A549 (cell line): ENCODE measurements around the gene GATA6. TPM values are rescaled to one million over a fixed set of nuclear protein-coding genes. Genes with fewer than 3 reads are reported as not detected.

ENCODE experiments used
- ATAC-seq, 2 experiments: fragments of 200-7000 bp in 1 of 2; fragments of >200 bp in 1 of 2; cut with Nextera tagmentation in 1 of 2; cut with Tn5 transposase in 1 of 2; 3 replicates each; pipeline versions ENCODE4 v1.8.0 to v1.9.1; 2018 to 2020; ENCODE audit warnings: mild to moderate bottlenecking in 1 of 2, moderate library complexity in 1 of 2
- CTCF ChIA-PET: fragments of 300-600 bp; sonication (Branson Sonifier 250); formaldehyde crosslinking; extraction: SDS; loops from one replicate; lab custom pipeline; 2021; ENCODE audit warnings: antibody characterized with exemption, inconsistent platforms; lab: Yijun Ruan, JAX
- POLR2A ChIA-PET: fragments of 350-600 bp; formaldehyde crosslinking; extraction: SDS; loops from one replicate; lab custom pipeline; 2021; ENCODE audit warnings: antibody characterized with exemption, inconsistent platforms; lab: Yijun Ruan, JAX
- DNase-seq, 2 experiments: peaks; one replicate each; pipeline versions ENCODE4 v3.0.0 to v3.0.0-alpha.2; 2011 to 2016; ENCODE audit warnings: low read depth in 1 of 2, low spot score in 1 of 2
- FAIRE-seq: peaks from 2 replicates; lab custom pipeline; 2011; peaks lifted over from hg19 to GRCh38; lab: Jason Lieb, UNC
- H3K27ac ChIP-seq, 2 experiments: fragments of >200 bp; sonication (Bioruptor Twin); formaldehyde crosslinking; 3 replicates each; pipeline ENCODE4 v1.5.1; 2016 to 2017
- H3K4me1 ChIP-seq: fragments of >200 bp; sonication (Bioruptor Twin); formaldehyde crosslinking; 3 replicates; pipeline ENCODE4 v1.6.1; 2016
- H3K4me2 ChIP-seq: fragments of >200 bp; sonication (Bioruptor Twin); formaldehyde crosslinking; 3 replicates; pipeline ENCODE4 v1.6.1; 2016
- H3K4me3 ChIP-seq: fragments of >200 bp; sonication (Bioruptor Twin); formaldehyde crosslinking; 3 replicates; pipeline ENCODE4 v1.5.1; 2016
- H3K9me3 ChIP-seq: fragments of >200 bp; sonication (Bioruptor Twin); formaldehyde crosslinking; 3 replicates; pipeline ENCODE4 v1.6.1; 2016
- CEBPB ChIP-seq, 2 experiments: fragments of >200 bp in 1 of 2; sonication (Bioruptor Twin) in 1 of 2; formaldehyde crosslinking in 1 of 2; IDR thresholded peaks; 2 replicates each; pipeline ENCODE4 v1.6.1; 2012 to 2016
- ESRRA ChIP-seq: fragments of 150-350 bp; IDR thresholded peaks from 2 replicates; pipeline ENCODE4 v1.6.1; 2014; ENCODE audit warnings: mild to moderate bottlenecking, low read length, borderline replicate concordance
- FOSB ChIP-seq: fragments of 250-450 bp; sonication (Bioruptor Pico); IDR thresholded peaks from 2 replicates; pipeline ENCODE4 v1.5.0; 2020; ENCODE audit warnings: mild to moderate bottlenecking, moderate library complexity
- FOXS1 ChIP-seq: fragments of 250-450 bp; sonication (Bioruptor Pico); IDR thresholded peaks from 2 replicates; pipeline ENCODE4 v1.5.0; 2020; ENCODE audit warnings: mild to moderate bottlenecking, moderate library complexity
- HEYL ChIP-seq: fragments of 250-450 bp; sonication (Bioruptor Pico); IDR thresholded peaks from 2 replicates; pipeline ENCODE4 v1.8.0; 2021; ENCODE audit warnings: mild to moderate bottlenecking, moderate library complexity
- HOXB13 ChIP-seq: fragments of 250-450 bp; sonication (Bioruptor Pico); IDR thresholded peaks from 2 replicates; pipeline ENCODE4 v1.5.0; 2020; ENCODE audit warnings: low read depth, mild to moderate bottlenecking, moderate library complexity
- JUNB ChIP-seq: fragments of >200 bp; sonication (Bioruptor Twin); formaldehyde crosslinking; IDR thresholded peaks from 2 replicates; pipeline ENCODE4 v1.6.1; 2016
- MYC ChIP-seq: IDR thresholded peaks from 2 replicates; pipeline ENCODE4 v1.6.1; 2012; ENCODE audit warnings: mild to moderate bottlenecking, inconsistent platforms, low read length, improper control_type of control experiment, borderline replicate concordance
- PHF8 ChIP-seq: fragments of 200-600 bp; sonication (generic); IDR thresholded peaks from 2 replicates; pipeline ENCODE4 v1.6.1; 2016; ENCODE audit warnings: low read depth, mild to moderate bottlenecking, antibody characterized with exemption, moderate library complexity, borderline replicate concordance
- RAD21 ChIP-seq, 2 experiments: fragments of >200 bp in 1 of 2; sonication (Bioruptor Twin) in 1 of 2; formaldehyde crosslinking in 1 of 2; IDR thresholded peaks in 1 of 2; conservative IDR thresholded peaks in 1 of 2; 2 replicates in 1 of 2; 3 replicates in 1 of 2; pipeline ENCODE4 v1.6.1; 2012 to 2018; ENCODE audit warnings: inconsistent platforms in 1 of 2
- RCOR1 ChIP-seq: fragments of 150-350 bp; IDR thresholded peaks from 2 replicates; pipeline ENCODE4 v1.6.1; 2014; ENCODE audit warnings: antibody characterized with exemption, low read length, low read depth
- SMC3 ChIP-seq: fragments of >200 bp; sonication (Bioruptor Twin); formaldehyde crosslinking; IDR thresholded peaks from 3 replicates; pipeline ENCODE4 v1.6.1; 2018; ENCODE audit warnings: inconsistent platforms
- TFCP2L1 ChIP-seq: fragments of 250-450 bp; sonication (Bioruptor Pico); IDR thresholded peaks from 2 replicates; pipeline ENCODE4 v1.5.0; 2021; ENCODE audit warnings: mild to moderate bottlenecking
- ZNF302 ChIP-seq: fragments of 250-450 bp; sonication (Bioruptor Pico); IDR thresholded peaks from 2 replicates; pipeline ENCODE4 v1.9.0; 2021; ENCODE audit warnings: inconsistent platforms, mild to moderate bottlenecking, moderate library complexity
- ZSCAN20 ChIP-seq: fragments of 250-450 bp; sonication (Bioruptor Pico); IDR thresholded peaks from 2 replicates; pipeline ENCODE4 v1.8.0; 2022; ENCODE audit warnings: mild to moderate bottlenecking, moderate library complexity
- WGBS: methylation state at CpG from one replicate; pipeline ENCODE4 v1.1.6; 2017; ENCODE audit errors: missing lambda C conversion rate; 5-methylcytosine and 5-hydroxymethylcytosine counted together
- polyA plus RNA-seq, 4 experiments: library from polyadenylated mRNA; depleted of rRNA in 3 of 4; stranded (reverse); fragments of >200 nt; fragmentation: RNase III in 1 of 4; extraction: RNeasy Plus Mini Kit Qiagen cat#74134 plus additional on column Dnase treatment in 1 of 4; gene quantifications; 2 replicates in 3 of 4; 3 replicates in 1 of 4; pipeline ENCODE4 v1.2.3, GENCODE V29; 2011 to 2017
- TF ChIP-seq, protein P1 (sequence below): fragments of >200 bp; sonication (Bioruptor Twin); formaldehyde crosslinking; IDR thresholded peaks from 3 replicates; pipeline ENCODE4 v1.6.1; 2016
- TF ChIP-seq, protein P2 (sequence below): fragments of 200-600 bp; sonication (generic); IDR thresholded peaks from 2 replicates; pipeline ENCODE4 v1.6.1; 2016; ENCODE audit warnings: antibody characterized with exemption, mild to moderate bottlenecking, moderate library complexity
- TF ChIP-seq, protein P3 (sequence below): fragments of 250-450 bp; sonication (Bioruptor Pico); IDR thresholded peaks from 2 replicates; pipeline ENCODE4 v1.5.0; 2020; ENCODE audit warnings: low read depth, mild to moderate bottlenecking, moderate library complexity
- TF ChIP-seq, protein P4 (sequence below): fragments of 450-650 bp; IDR thresholded peaks from 2 replicates; pipeline ENCODE4 v1.6.1; 2014; ENCODE audit warnings: antibody characterized with exemption
- TF ChIP-seq, protein P5 (sequence below): fragments of >200 bp; sonication (Bioruptor Twin); formaldehyde crosslinking; IDR thresholded peaks from 2 replicates; pipeline ENCODE4 v1.6.1; 2016
- TF ChIP-seq, protein P6 (sequence below): fragments of 150-350 bp; IDR thresholded peaks from 2 replicates; pipeline ENCODE4 v1.6.1; 2014; ENCODE audit warnings: low read depth, mild to moderate bottlenecking, low read length

GATA6 gene
- polyA plus RNA-seq, 2 of the 4 experiments (the other 2 are of a cell fraction) = 1.2 to 1.3 TPM

DNA sequence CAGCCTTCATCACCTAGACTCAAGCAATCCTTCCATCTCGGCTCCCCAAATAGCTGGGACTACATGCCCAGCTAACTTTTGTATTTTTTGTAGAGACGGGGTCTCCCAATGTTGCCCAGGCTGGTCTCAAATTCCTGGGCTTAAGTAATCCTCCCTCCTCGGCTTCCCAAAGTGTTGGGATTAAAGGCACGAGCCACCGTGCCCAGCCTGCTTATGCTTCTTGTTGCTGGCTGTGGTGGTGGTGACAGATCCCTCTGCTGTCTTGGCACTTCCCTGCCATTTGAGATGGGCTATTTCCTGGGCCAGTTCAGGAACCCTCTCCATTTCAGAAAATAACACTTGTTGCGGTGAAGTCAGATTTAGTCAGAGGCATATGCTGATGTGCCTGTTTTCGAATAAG is 28.8 kb downstream of the GATA6 start:
- FAIRE-seq = no peak
- no peak for TF ChIP-seq RCOR1
- TF ChIP-seq ZSCAN20 (CRISPR knock-in tag) = no peak
- TF ChIP-seq, all 56 proteins: peak for 0
- H3K4me1 ChIP-seq = no peaks in the 10 kb centered on the region
- no peak overlapping the region for H3K27ac ChIP-seq
- no peak overlapping the region for H3K4me3 ChIP-seq
- ChIA-PET POLR2A (no interaction called here), CTCF (no interaction called here)
- DNase-seq (no peak), ATAC-seq (no peak)
- 91% methylated on average over 7 of the region's 7 CpGs for WGBS
- no peaks in the 10 kb centered on the region for H3K9me3 ChIP-seq
- H3K4me2 ChIP-seq = no peak overlapping the region

DNA sequence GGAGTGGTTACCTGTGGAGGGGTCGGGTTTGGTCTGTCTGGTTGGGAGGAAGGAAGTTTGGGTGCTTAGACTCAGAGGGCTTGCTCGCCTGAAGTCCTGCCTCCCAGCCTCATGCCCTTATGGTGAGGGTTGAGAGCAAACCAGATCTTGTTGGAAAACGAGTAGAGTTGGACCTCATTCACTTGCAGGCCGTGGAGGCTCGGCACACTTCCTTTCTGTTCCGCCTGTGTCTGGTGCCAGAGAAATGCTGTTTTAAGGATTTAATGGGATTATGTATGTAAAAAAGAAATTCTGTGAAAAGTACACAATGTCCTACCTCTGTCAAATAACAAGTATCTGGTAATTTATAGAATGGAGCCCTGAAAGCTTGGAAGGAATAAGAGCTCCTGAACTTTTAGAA is 29.6 kb downstream of the GATA6 start:
- H3K4me3 ChIP-seq = no peak overlapping the region
- ATAC-seq (no peak), DNase-seq (no peak), FAIRE-seq (no peak)
- 85% methylated on average over 4 of the region's 6 CpGs for WGBS
- TF ChIP-seq, protein P1, sequence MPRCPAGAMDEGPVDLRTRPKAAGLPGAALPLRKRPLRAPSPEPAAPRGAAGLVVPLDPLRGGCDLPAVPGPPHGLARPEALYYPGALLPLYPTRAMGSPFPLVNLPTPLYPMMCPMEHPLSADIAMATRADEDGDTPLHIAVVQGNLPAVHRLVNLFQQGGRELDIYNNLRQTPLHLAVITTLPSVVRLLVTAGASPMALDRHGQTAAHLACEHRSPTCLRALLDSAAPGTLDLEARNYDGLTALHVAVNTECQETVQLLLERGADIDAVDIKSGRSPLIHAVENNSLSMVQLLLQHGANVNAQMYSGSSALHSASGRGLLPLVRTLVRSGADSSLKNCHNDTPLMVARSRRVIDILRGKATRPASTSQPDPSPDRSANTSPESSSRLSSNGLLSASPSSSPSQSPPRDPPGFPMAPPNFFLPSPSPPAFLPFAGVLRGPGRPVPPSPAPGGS = no peak
- TF ChIP-seq HOXB13 (CRISPR knock-in tag) (no peak), RAD21 (conservative IDR thresholded peaks at IDR 0.05 in 1 of 2, IDR thresholded peaks at IDR 0.05 in 1 of 2) (no peak), FOXS1 (no peak), ESRRA (no peak), TFCP2L1 (no peak), PHF8 (no peak), CEBPB (IDR thresholded peaks at IDR 0.05) (no peak), FOSB (CRISPR knock-in tag) (no peak), SMC3 (no peak), MYC (no peak), JUNB (no peak), ZNF302 (CRISPR knock-in tag) (no peak), HEYL (no peak)
- TF ChIP-seq, protein P2, sequence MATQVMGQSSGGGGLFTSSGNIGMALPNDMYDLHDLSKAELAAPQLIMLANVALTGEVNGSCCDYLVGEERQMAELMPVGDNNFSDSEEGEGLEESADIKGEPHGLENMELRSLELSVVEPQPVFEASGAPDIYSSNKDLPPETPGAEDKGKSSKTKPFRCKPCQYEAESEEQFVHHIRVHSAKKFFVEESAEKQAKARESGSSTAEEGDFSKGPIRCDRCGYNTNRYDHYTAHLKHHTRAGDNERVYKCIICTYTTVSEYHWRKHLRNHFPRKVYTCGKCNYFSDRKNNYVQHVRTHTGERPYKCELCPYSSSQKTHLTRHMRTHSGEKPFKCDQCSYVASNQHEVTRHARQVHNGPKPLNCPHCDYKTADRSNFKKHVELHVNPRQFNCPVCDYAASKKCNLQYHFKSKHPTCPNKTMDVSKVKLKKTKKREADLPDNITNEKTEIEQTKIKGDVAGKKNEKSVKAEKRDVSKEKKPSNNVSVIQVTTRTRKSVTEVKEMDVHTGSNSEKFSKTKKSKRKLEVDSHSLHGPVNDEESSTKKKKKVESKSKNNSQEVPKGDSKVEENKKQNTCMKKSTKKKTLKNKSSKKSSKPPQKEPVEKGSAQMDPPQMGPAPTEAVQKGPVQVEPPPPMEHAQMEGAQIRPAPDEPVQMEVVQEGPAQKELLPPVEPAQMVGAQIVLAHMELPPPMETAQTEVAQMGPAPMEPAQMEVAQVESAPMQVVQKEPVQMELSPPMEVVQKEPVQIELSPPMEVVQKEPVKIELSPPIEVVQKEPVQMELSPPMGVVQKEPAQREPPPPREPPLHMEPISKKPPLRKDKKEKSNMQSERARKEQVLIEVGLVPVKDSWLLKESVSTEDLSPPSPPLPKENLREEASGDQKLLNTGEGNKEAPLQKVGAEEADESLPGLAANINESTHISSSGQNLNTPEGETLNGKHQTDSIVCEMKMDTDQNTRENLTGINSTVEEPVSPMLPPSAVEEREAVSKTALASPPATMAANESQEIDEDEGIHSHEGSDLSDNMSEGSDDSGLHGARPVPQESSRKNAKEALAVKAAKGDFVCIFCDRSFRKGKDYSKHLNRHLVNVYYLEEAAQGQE = no peak
- TF ChIP-seq, protein P3, sequence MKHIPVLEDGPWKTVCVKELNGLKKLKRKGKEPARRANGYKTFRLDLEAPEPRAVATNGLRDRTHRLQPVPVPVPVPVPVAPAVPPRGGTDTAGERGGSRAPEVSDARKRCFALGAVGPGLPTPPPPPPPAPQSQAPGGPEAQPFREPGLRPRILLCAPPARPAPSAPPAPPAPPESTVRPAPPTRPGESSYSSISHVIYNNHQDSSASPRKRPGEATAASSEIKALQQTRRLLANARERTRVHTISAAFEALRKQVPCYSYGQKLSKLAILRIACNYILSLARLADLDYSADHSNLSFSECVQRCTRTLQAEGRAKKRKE (CRISPR knock-in tag) = no peak
- TF ChIP-seq, protein P4, sequence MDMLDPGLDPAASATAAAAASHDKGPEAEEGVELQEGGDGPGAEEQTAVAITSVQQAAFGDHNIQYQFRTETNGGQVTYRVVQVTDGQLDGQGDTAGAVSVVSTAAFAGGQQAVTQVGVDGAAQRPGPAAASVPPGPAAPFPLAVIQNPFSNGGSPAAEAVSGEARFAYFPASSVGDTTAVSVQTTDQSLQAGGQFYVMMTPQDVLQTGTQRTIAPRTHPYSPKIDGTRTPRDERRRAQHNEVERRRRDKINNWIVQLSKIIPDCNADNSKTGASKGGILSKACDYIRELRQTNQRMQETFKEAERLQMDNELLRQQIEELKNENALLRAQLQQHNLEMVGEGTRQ = no peak
- TF ChIP-seq, protein P5, sequence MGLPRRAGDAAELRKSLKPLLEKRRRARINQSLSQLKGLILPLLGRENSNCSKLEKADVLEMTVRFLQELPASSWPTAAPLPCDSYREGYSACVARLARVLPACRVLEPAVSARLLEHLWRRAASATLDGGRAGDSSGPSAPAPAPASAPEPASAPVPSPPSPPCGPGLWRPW = no peak
- TF ChIP-seq, protein P6, sequence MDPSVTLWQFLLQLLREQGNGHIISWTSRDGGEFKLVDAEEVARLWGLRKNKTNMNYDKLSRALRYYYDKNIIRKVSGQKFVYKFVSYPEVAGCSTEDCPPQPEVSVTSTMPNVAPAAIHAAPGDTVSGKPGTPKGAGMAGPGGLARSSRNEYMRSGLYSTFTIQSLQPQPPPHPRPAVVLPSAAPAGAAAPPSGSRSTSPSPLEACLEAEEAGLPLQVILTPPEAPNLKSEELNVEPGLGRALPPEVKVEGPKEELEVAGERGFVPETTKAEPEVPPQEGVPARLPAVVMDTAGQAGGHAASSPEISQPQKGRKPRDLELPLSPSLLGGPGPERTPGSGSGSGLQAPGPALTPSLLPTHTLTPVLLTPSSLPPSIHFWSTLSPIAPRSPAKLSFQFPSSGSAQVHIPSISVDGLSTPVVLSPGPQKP = no peak
- POLR2A ChIA-PET = no interaction called here
- no peaks in the 10 kb centered on the region for H3K4me1 ChIP-seq
- no peak overlapping the region for H3K27ac ChIP-seq
- CTCF ChIA-PET = interaction anchor here (1.1 kb wide), 1 partner anchor 13 kb away, joined by 5 read pairs; no protein-coding TSS in a partner anchor
- no peak overlapping the region for H3K4me2 ChIP-seq
- no peaks in the 10 kb centered on the region for H3K9me3 ChIP-seq
